HEK293T (cell line): Measurements from ENCODE around the gene SLC25A39.

Experiments
- ELF4 ChIP-seq: fragments of 450-650 bp; IDR thresholded peaks from 2 replicates; pipeline ENCODE4 v1.6.1; 2017; ENCODE audit warnings: antibody characterized with exemption
- FOXA1 ChIP-seq: fragments of 450-650 bp; IDR thresholded peaks from 2 replicates; pipeline ENCODE4 v1.6.1; 2016; ENCODE audit warnings: mild to moderate bottlenecking
- SUZ12 ChIP-seq: fragments of 450-650 bp; IDR thresholded peaks from 2 replicates; pipeline ENCODE4 v1.6.1; 2016; ENCODE audit warnings: mild to moderate bottlenecking

DNA sequence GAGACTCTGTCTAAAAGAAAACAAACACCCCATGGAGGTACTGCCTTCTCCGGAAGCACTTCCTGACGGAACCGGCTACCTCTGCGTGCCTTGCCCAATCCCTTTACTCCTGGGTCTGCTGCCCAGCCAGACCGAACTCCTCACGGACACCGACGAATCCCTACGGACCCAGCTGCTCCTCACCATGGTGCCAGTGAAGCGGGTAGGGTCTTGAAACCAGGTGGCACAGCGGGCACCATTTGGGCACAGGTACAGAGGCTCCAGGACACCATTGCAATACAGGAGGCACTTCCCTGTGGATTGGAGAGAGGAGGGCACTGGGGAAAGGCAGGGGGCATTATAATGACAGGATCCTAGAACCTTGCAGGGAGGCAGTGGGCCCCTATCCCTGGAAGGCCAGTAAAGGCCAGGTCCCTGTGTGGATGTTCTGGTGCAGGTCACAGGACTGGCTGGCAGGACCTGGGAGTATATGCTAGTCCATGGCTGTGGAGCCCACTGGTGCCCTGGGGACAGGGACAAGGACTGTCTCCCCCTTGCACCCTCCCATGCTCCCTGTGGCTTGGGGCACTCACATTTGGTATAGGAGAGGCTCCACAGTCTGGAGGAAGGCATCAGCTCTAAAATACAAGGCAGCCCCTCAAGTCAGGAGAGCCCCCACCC, 2.3 kb downstream of the SLC25A39 start:
- no peak for TF ChIP-seq FOXA1
- no peak for TF ChIP-seq SUZ12
- TF ChIP-seq ELF4, result no peak
